Measurements from ENCODE around the gene PIM1. TPM values are rescaled to one million over a fixed set of nuclear protein-coding genes. Genes with fewer than 3 reads are reported as not detected.

The PIM1 gene
- total and polyA plus RNA-seq, 9 of the 15 experiments (the other 6 are each of a cell fraction or from before 2014, with no cell fraction given) = 19.0 to 789 (median 212) TPM

DNA sequence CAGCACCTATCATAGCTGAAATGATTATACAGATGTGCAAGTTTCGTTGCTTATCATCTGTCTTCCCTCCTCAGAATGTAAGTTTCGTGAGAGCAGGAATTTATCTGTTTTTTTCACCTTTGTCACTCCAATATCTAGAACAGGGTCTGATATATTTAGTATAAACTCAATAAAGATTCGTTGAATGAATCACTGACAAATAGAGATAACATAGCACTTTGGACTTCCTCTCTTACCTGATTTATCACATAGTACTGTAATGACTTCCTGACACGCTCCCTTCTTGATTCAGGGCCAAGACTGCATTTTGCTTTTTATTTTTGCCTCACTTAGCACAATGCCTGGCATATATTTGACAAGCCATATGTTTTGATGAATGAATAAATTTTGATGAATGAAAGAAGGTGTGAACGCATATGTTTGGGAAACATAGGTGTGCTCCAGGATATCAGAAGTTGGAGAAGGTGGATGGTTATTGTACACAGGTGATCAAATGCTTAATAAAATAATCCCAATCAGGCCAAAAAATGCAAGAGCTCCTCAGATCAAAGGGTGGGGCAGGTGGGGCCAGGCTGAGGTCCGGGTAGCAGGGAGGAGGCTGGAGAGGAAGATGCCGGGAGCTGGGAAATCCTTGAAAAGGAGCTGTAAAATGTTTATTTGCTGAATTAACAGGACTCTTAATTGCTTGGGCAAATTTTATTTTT lies 33.0 kb downstream of the PIM1 start (continued):
- TF ChIP-seq, protein P1, sequence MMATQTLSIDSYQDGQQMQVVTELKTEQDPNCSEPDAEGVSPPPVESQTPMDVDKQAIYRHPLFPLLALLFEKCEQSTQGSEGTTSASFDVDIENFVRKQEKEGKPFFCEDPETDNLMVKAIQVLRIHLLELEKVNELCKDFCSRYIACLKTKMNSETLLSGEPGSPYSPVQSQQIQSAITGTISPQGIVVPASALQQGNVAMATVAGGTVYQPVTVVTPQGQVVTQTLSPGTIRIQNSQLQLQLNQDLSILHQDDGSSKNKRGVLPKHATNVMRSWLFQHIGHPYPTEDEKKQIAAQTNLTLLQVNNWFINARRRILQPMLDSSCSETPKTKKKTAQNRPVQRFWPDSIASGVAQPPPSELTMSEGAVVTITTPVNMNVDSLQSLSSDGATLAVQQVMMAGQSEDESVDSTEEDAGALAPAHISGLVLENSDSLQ (IDR thresholded peaks at IDR 0.05) = peak; percentile 61
- no peak for TF ChIP-seq ETS2 (tag; IDR thresholded peaks at IDR 0.05; ENCODE audit: borderline replicate concordance, poor library complexity, severe bottlenecking)
- no peak for TF ChIP-seq ZNF212 (CRISPR knock-in tag; IDR thresholded peaks at IDR 0.05)
- no peak for TF ChIP-seq ZC3H11A (IDR thresholded peaks at IDR 0.05; ENCODE audit: low read depth, low read length)
- no peak for TF ChIP-seq ZBED1 (IDR thresholded peaks at IDR 0.05)
- TF ChIP-seq, protein P2, sequence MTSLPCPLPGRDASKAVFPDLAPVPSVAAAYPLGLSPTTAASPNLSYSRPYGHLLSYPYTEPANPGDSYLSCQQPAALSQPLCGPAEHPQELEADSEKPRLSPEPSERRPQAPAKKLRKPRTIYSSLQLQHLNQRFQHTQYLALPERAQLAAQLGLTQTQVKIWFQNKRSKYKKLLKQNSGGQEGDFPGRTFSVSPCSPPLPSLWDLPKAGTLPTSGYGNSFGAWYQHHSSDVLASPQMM (CRISPR knock-in tag; IDR thresholded peaks at IDR 0.05) = no peak
- TF ChIP-seq, protein P3, sequence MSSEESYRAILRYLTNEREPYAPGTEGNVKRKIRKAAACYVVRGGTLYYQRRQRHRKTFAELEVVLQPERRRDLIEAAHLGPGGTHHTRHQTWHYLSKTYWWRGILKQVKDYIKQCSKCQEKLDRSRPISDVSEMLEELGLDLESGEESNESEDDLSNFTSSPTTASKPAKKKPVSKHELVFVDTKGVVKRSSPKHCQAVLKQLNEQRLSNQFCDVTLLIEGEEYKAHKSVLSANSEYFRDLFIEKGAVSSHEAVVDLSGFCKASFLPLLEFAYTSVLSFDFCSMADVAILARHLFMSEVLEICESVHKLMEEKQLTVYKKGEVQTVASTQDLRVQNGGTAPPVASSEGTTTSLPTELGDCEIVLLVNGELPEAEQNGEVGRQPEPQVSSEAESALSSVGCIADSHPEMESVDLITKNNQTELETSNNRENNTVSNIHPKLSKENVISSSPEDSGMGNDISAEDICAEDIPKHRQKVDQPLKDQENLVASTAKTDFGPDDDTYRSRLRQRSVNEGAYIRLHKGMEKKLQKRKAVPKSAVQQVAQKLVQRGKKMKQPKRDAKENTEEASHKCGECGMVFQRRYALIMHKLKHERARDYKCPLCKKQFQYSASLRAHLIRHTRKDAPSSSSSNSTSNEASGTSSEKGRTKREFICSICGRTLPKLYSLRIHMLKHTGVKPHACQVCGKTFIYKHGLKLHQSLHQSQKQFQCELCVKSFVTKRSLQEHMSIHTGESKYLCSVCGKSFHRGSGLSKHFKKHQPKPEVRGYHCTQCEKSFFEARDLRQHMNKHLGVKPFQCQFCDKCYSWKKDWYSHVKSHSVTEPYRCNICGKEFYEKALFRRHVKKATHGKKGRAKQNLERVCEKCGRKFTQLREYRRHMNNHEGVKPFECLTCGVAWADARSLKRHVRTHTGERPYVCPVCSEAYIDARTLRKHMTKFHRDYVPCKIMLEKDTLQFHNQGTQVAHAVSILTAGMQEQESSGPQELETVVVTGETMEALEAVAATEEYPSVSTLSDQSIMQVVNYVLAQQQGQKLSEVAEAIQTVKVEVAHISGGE (CRISPR knock-in tag; IDR thresholded peaks at IDR 0.05) = no peak
- TF ChIP-seq ARID1B (IDR thresholded peaks at IDR 0.05) = peak; percentile 66
- TF ChIP-seq, protein P4, sequence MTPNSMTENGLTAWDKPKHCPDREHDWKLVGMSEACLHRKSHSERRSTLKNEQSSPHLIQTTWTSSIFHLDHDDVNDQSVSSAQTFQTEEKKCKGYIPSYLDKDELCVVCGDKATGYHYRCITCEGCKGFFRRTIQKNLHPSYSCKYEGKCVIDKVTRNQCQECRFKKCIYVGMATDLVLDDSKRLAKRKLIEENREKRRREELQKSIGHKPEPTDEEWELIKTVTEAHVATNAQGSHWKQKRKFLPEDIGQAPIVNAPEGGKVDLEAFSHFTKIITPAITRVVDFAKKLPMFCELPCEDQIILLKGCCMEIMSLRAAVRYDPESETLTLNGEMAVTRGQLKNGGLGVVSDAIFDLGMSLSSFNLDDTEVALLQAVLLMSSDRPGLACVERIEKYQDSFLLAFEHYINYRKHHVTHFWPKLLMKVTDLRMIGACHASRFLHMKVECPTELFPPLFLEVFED (CRISPR knock-in tag; conservative IDR thresholded peaks at IDR 0.05) = no peak
- TF ChIP-seq, protein P5, sequence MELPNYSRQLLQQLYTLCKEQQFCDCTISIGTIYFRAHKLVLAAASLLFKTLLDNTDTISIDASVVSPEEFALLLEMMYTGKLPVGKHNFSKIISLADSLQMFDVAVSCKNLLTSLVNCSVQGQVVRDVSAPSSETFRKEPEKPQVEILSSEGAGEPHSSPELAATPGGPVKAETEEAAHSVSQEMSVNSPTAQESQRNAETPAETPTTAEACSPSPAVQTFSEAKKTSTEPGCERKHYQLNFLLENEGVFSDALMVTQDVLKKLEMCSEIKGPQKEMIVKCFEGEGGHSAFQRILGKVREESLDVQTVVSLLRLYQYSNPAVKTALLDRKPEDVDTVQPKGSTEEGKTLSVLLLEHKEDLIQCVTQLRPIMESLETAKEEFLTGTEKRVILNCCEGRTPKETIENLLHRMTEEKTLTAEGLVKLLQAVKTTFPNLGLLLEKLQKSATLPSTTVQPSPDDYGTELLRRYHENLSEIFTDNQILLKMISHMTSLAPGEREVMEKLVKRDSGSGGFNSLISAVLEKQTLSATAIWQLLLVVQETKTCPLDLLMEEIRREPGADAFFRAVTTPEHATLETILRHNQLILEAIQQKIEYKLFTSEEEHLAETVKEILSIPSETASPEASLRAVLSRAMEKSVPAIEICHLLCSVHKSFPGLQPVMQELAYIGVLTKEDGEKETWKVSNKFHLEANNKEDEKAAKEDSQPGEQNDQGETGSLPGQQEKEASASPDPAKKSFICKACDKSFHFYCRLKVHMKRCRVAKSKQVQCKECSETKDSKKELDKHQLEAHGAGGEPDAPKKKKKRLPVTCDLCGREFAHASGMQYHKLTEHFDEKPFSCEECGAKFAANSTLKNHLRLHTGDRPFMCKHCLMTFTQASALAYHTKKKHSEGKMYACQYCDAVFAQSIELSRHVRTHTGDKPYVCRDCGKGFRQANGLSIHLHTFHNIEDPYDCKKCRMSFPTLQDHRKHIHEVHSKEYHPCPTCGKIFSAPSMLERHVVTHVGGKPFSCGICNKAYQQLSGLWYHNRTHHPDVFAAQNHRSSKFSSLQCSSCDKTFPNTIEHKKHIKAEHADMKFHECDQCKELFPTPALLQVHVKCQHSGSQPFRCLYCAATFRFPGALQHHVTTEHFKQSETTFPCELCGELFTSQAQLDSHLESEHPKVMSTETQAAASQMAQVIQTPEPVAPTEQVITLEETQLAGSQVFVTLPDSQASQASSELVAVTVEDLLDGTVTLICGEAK (IDR thresholded peaks at IDR 0.05) = peak; percentile 60; the same call in 1 of the 2 replicates
- TF ChIP-seq, protein P5 (CRISPR knock-in tag; IDR thresholded peaks at IDR 0.05) = no peak
